ES-I3 (cell line): ENCODE results near the gene PCGF2.

Experiments
- H3K36me3 ChIP-seq: 2 replicates; pipeline ENCODE4 v1.6.1; 2013; ENCODE audit warnings: mild to moderate bottlenecking, low read length, control low read depth, moderate library complexity; ENCODE audit not compliant: insufficient read depth
- H3K4me1 ChIP-seq: 2 replicates; pipeline ENCODE4 v1.6.1; 2013; ENCODE audit warnings: mild to moderate bottlenecking, control low read depth, low read length; ENCODE audit not compliant: insufficient read depth
- H3K9ac ChIP-seq: 2 replicates; pipeline ENCODE4 v1.6.1; 2013; ENCODE audit warnings: low read depth, mild to moderate bottlenecking, low read length, moderate library complexity
- H3K9me3 ChIP-seq: 2 replicates; pipeline ENCODE4 v1.6.1; 2013; ENCODE audit warnings: mild to moderate bottlenecking, low read length, moderate library complexity; ENCODE audit not compliant: control insufficient read depth, insufficient read depth

The PCGF2 gene

GRCh38 chr17:38709864-38710603 lies 38.1 kb downstream of the PCGF2 start:
- H3K4me1 ChIP-seq, result peaks cover 11% of the 10 kb centered on the region
- no peaks in the 10 kb centered on the region for H3K9me3 ChIP-seq
- H3K36me3 ChIP-seq, result no peaks in the 10 kb centered on the region; the same call in 1 of the 2 replicates
- H3K9ac ChIP-seq, result no peak overlapping the region

GRCh38 chr17:38709104-38709820 lies 38.9 kb downstream of the PCGF2 start:
- H3K4me1 ChIP-seq, result peaks cover 6% of the 10 kb centered on the region; the same call in 1 of the 2 replicates
- H3K9ac ChIP-seq, result no peak overlapping the region
- H3K36me3 ChIP-seq, result no peaks in the 10 kb centered on the region; the same call in 1 of the 2 replicates
- H3K9me3 ChIP-seq, result no peaks in the 10 kb centered on the region

GRCh38 chr17:38707678-38708351 lies 40.3 kb downstream of the PCGF2 start:
- Histone ChIP-seq H3K36me3 (no peaks in the 10 kb centered on the region), H3K4me1 (peaks cover 6% of the 10 kb centered on the region; the same call in 1 of the 2 replicates), H3K9ac (no peak overlapping the region), H3K9me3 (no peaks in the 10 kb centered on the region)

- H3K36me3 ChIP-seq, result no peaks in the 10 kb centered on the region
- peak overlapping the region; percentile 76; the same call in 1 of the 2 replicates for H3K9ac ChIP-seq
- peaks cover 7% of the 10 kb centered on the region; the same call in 1 of the 2 replicates for H3K4me1 ChIP-seq
- no peaks in the 10 kb centered on the region for H3K9me3 ChIP-seq
Measured at GRCh38 chr17:38706505-38707216, 41.5 kb downstream of the PCGF2 start.

GRCh38 chr17:38705803-38706504 lies 42.2 kb downstream of the PCGF2 start:
- H3K36me3 ChIP-seq, result no peaks in the 10 kb centered on the region
- H3K4me1 ChIP-seq, result peaks cover 12% of the 10 kb centered on the region; the same call in 1 of the 2 replicates
- peak overlapping the region; percentile 76; the same call in 1 of the 2 replicates for H3K9ac ChIP-seq
- H3K9me3 ChIP-seq, result no peaks in the 10 kb centered on the region

GRCh38 chr17:38705523-38705802 lies 42.7 kb downstream of the PCGF2 start:
- no peaks in the 10 kb centered on the region for H3K9me3 ChIP-seq
- no peaks in the 10 kb centered on the region for H3K36me3 ChIP-seq
- peaks cover 12% of the 10 kb centered on the region; the same call in 1 of the 2 replicates for H3K4me1 ChIP-seq
- peak overlapping the region; percentile 76; the same call in 1 of the 2 replicates for H3K9ac ChIP-seq

- H3K9me3 ChIP-seq, result no peaks in the 10 kb centered on the region
- peak within 1 kb of the TSS; percentile 76; the same call in 1 of the 2 replicates for H3K9ac ChIP-seq
- H3K36me3 ChIP-seq, result no peaks in the 10 kb centered on the region
- peaks cover 12% of the 10 kb centered on the region; the same call in 1 of the 2 replicates for H3K4me1 ChIP-seq
Measured at GRCh38 chr17:38704606-38705522, 43.3 kb downstream of the PCGF2 start, which contains the start of gene MLLT6. MLLT6 (plus strand) TSS chr17:38705273; CDS start chr17:38705633, 360 bp downstream.

GRCh38 chr17:38703742-38704605 lies 44.2 kb downstream of the PCGF2 start:
- Histone ChIP-seq H3K4me1 (peaks cover 13% of the 10 kb centered on the region; the same call in 1 of the 2 replicates), H3K36me3 (no peaks in the 10 kb centered on the region), H3K9me3 (no peaks in the 10 kb centered on the region), H3K9ac (peak overlapping the region; percentile 49)

- Histone ChIP-seq H3K36me3 (no peaks in the 10 kb centered on the region), H3K4me1 (peaks cover 16% of the 10 kb centered on the region; the same call in 1 of the 2 replicates), H3K9ac (peak overlapping the region; percentile 49), H3K9me3 (no peaks in the 10 kb centered on the region)
Measured at GRCh38 chr17:38702916-38703741, 45.0 kb downstream of the PCGF2 start.

GRCh38 chr17:38702166-38702915 lies 45.8 kb downstream of the PCGF2 start:
- Histone ChIP-seq H3K9ac (peak overlapping the region; percentile 49), H3K9me3 (no peaks in the 10 kb centered on the region), H3K36me3 (no peaks in the 10 kb centered on the region), H3K4me1 (peaks cover 13% of the 10 kb centered on the region; the same call in 1 of the 2 replicates)
